GM19455 (cell line): ENCODE results near the gene PCNX2.
"Not testable (repeated sequence)": the region's sequence is repeated elsewhere in the genome, so short reads cannot be mapped to it uniquely, and the experiment has no call there.

Experiments used
- ATAC-seq: cut with Tn5 transposase; IDR thresholded peaks from one replicate; pipeline ENCODE4 v1.9.1; 2021; ENCODE audit not compliant: unreplicated experiment

Gene PCNX2

GRCh38 chr1:233107716-233108130, 187.8 kb downstream of the PCNX2 start:
- ATAC-seq, result not testable (repeated sequence)

DNA sequence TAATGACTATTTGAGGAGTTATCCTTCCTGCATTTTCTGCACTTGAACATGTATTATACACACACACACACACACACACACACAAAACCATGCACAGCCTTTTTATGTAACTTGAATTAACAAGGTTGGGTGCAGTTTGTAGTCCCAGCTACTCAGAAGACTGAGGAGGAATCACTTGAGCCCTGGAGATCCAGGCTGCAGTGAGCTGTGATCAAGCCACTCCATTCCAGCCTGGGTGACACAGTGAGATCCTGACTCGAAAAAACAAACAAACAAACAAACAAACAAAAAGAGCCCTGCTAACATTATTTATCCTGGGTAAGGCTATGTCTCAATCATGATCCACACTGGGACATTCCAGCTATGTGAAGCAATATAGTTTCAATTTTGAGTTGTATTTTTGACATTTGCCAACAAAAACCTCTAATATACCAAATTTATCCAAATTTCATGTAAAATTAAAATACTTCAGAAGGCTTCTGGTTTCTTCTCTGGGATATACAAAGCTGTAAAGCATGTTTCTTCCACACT, 188.3 kb downstream of the PCNX2 start:
- no peak for ATAC-seq

DNA sequence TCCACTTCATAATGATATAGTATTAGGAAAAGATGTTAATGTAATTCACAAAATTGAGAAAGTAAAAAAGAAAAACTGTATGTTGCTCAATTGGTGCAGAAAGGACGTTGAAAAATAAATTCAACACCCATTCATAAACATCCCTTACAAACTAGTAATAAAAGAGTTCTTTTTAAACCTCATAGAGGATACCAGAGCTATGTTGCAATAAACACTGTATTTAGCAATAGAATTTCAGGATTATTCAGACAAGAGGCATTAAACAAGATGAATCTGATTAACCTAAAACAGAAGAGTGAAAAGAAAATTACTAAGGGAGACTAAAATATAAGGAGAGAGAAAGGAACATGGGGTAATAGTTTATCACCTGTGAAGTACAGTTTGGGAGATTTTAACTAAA, 190.3 kb downstream of the PCNX2 start:
- ATAC-seq, result no peak

DNA sequence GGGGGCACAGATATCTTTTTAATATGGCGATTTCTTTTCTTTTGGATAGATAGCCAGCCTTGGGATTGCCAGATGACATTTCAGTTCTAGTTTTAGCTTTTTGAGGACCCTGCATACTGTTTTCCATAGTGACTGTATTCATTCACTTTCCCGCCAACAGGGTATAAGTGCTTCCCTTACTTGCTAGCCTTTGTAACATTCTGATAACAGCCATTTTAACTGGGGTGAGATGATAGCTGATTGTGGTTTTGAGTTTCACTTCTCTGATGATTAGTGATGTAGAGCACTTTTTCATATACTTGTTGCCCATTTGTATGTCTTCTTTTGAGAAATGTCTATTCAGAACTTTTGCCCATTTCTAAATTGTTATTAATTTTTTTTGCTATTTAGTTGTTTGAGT, 193.2 kb downstream of the PCNX2 start:
- ATAC-seq, result no peak

GRCh38 chr1:233097959-233098580, 197.5 kb downstream of the PCNX2 start:
- no peak for ATAC-seq

DNA sequence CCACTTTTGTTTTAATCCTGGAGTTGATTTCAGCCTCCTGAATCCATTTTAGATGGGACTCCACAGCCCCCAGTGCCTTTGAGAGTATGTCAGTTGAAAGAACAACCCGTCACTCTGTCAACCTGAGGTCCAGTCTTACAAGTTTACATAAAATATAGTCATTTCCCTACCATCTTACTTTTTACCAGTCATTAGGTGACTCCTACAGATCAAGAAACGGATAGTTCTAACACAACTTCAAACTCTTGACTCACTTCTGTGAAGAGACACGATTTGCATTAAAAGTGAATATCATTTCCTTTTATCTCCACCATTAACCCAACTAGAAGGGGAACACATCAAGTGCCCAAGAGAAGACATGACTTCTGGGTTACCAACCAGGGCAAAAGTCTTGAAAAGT, 198.0 kb downstream of the PCNX2 start:
- no peak for ATAC-seq

DNA sequence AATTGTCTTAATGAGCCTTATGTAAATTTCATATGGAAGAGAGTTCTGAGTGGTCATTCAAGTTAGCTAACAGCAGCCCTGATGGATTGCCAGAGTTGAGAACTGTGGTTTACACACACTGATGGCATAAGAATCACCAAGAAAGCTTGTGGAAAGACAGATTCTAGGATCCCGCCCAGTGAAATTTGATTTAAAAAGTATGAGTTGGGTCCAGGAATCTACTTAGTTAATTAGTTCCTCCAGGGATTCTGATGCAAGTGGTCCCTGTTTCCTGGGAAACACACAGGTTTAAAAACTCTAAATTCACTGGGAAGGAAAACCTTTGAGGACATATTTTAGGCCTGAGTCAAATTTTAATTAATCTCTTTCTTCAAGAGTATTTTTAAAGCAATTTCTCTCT, 200.8 kb downstream of the PCNX2 start:
- ATAC-seq, result no peak

GRCh38 chr1:233094269-233094668, 201.3 kb downstream of the PCNX2 start:
- ATAC-seq, result no peak

DNA sequence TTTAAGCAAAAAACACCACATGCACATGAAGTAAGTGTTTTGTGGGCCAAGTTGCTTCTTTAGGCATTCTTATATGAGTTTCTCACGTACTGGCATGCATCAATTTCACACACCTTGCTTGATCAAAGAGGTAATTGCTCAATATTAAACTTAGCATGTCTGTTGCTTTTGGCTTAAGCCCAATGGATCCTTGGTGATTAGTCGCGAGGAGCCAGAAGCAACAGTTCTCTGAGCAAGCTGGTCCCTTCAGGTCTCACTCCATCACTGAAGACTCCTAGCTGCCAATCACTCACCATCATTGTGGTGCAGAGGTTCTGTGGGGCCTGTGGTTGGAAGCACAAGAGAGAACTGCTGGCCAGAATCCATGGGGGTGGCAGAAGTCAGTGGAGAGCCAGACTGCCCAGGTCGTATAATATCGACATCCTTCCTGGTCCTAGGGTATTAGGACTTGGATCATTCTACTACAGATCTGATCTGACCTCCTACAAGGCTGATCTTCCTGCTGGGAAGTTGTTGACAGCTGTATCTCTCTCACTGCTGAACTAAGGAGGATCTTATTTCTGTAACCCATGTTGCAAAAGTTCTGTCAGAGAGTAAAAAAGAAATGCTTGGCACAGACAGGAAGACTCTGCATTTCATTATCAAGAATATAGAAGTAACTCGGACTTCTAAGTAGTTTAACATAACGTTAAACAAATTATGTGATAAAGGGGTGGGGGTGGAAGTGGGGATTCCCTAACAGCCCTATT, 204.6 kb downstream of the PCNX2 start:
- no peak for ATAC-seq

DNA sequence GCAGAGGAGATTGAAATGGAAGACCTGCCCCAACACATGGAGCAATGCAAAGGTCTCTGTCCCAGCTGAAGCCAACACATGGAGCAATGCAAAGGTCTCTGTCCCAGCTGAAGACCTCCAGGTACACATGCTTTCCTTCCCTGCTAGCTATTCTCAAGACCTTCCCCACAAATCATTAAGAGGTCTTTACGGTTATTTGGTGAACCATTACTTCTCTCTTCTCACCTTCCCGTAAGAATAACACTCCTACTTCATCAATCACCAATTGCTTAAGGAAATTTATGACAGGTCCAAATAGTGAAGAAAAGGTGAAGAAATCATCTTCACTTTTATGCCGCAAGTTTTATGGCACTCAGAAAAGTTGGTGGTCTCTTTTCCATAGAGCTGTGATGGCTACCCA, 206.3 kb downstream of the PCNX2 start:
- no peak for ATAC-seq

DNA sequence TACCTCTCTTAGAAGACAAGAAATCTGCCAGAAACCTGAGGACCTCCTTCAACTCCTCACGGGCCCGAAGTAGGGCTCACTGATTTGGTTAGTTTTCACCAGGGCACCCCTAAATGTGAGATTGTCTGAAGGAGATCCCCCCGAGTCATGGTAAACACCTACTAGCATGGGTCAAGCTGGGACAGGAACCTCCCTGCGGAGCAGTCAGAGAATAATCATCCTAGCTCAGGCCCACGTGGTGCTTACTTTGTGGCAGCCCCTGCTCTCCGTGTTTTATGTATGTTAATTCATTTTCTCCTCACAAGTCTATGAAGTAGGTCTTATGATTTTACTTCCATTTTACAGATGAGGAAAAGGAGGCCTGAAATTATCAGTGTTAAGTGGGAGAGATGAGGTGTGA, 206.9 kb downstream of the PCNX2 start:
- no peak for ATAC-seq

DNA sequence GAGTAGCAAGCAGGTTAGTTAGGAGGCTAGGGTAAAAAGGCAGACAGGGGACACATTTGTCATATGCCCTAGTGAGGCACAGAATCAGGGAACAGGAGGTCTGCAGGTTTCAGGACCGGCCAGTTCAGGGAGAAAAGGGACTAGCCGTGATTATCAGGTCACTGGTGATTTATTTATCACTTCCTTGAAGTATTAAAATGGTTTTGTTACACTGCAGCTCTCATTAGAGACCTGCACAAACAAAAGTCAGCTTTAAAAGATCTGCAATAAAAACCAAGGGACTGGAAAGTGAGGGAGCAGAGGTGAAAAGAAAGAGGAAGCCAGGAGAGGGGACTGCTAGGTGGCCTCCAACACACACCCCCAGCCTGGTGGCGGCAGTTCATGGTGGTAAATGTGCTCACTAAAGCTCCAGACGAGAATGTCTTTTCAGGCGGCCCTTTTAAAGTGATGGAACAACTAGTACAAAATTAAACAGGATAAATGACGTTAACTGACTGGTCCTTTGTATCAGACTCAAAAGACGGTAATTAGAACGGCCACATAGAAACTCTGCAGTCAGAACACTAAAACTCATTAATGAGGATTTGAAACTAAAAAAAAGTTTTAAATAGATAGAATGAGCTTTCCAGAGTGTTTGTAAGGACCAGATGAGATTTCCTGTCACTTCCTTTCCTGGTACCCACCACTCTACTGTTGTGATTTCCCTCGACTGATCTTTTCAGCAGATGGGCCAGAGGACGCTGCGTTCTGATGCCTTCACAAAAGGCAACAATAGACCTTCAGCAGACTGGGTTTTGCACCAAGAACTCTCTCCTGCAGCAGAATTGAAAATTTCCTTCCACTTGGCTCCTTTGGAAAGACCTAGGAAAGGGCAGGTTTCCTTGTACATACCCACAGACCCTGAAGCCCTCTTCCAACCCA, 208.3 kb downstream of the PCNX2 start:
- no peak for ATAC-seq

- no peak for ATAC-seq
Observed at GRCh38 chr1:233085566-233085965, 210.0 kb downstream of the PCNX2 start.

- ATAC-seq, result no peak
Observed at GRCh38 chr1:233082778-233083550, 212.6 kb downstream of the PCNX2 start.

- ATAC-seq, result no peak
Observed at GRCh38 chr1:233081735-233082134, 213.8 kb downstream of the PCNX2 start.

DNA sequence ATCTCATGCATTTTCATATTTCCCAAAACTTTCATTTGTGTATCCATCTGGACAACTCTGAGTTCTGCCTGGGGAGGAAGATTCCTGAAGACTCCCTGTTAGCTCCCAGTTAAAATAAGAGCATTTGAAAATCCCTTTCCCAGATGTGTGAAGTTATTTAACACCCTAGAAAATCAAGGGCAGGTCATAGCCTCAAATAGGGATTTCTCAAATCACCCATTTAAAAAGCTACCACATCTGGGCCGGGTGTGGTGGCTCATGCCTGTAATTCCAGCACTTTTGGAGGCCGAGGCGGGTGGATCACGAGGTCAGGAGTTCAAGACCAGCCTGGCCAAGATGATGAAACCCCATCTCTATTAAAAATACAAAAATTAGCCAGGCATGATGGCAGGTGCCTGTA, 214.7 kb downstream of the PCNX2 start:
- not testable (repeated sequence) for ATAC-seq

- ATAC-seq, result no peak
Observed at GRCh38 chr1:233080286-233080685, 215.2 kb downstream of the PCNX2 start.

GRCh38 chr1:233079574-233079973, 216.0 kb downstream of the PCNX2 start:
- ATAC-seq, result no peak

DNA sequence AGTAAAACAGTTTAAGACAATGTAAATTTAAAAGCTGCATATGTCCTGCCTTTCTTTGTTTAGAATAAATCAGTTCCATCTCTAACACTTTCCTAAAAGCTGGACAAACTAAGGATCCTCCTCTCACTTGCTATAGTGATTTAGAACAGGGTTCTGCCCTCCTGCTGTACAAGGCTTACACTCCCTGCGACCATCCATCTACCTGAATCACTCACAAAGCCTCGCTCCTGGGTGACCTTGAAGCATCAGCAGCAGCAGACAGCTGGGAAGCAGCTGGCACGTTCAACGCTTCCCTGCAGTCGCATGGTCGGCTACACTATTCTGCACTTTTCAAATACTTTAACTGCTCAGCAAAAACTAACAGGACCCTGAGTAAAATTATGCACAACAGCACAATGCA, 217.1 kb downstream of the PCNX2 start:
- ATAC-seq, result no peak

DNA sequence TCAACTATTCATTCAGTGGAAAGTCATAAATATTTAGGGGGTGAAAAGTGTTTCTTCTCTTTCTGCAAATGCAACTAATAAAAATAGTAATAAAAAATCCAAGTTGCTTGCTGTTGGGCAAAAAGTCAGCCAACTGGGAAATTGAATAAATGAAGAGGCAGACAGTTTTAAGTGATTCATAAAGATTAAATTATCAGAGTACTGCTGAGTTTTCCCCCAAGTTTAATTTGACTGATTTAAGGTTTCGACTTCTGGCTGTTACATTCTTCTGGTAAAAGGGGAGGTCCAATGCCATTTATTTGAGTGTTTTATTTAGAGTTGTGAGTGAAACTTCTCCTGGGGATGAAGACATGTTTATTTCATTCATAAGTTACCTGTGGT, 219.6 kb downstream of the PCNX2 start:
- no peak for ATAC-seq

DNA sequence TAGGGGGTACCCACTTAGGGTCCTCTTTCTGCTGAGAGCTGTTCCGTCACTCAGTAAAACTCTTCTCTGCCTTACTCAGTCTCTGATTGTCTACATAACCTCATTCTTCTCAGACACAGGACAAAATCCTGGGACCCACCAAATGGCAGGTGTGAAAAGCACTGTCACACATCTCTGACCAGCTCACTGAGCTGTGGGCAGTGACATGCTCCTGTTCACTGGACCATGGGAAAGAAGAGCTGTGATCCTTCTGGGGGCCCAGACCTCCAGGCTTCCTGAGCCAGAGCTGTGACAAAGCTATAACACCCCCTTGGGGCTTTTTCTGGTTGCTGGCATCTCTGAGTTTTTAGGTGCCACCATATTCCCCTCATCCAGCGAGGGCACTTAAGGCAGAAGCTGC, 229.4 kb downstream of the PCNX2 start:
- no peak for ATAC-seq
